Measurements from ENCODE around the gene IL3.

The IL3 gene

GRCh38 chr5:132057498-132058255 is 2.8 kb upstream of the IL3 start:
- FAIRE-seq = no peak

DNA sequence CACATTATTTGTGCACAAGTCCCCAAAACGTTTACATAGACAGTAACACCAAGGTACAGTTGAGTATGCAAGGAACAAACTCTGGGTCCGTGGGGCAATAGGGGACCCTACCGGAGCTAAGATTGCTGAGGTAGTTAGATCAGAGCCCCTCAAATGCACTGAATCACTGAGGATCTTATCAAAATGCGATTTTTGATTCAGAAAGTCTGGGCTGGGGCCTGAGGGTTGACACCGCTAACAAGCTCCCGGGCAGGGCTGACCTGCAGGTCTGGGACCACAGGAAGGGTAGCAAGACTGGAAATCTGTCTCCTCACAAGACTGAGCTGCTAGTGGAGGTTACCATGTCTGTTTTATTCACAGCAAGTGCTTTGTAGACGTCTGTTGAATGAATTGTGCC is 1.8 kb upstream of the IL3 start:
- FAIRE-seq = no peak

DNA sequence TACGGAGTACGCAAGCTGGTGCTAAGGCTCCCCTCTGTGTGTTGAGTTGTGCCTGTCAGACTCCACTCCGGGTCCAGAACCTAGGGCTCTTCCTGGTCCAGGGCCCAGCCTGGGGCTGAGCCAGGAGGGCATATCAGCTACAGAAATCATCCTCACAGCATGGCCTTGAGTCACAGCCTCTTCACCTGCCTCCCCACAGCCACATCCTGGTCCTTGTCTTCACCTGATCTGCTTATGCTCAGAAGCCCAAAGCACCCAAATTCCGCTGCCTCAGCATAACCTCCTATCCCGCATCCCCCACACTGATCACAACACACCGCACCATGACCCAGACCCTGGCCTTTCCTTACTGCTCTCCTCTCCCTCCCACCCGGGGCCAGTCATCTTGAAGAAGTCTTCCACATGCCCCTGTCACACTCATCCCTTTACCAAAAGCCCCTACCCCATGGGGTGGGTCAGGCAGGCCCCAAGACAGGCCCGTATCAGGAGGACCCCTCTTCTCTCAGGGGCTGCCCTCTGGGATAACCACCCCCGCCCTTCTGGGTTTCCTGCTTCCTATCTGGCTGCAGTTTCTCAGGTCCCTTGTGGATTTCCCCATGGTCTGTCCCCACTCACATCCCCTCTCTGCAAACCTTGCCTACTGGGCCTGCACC is 1.3 kb upstream of the IL3 start:
- FAIRE-seq = no peak

- FAIRE-seq = no peak
These were observed 557 bp upstream of the IL3 start for GRCh38 chr5:132059696-132060500.

DNA sequence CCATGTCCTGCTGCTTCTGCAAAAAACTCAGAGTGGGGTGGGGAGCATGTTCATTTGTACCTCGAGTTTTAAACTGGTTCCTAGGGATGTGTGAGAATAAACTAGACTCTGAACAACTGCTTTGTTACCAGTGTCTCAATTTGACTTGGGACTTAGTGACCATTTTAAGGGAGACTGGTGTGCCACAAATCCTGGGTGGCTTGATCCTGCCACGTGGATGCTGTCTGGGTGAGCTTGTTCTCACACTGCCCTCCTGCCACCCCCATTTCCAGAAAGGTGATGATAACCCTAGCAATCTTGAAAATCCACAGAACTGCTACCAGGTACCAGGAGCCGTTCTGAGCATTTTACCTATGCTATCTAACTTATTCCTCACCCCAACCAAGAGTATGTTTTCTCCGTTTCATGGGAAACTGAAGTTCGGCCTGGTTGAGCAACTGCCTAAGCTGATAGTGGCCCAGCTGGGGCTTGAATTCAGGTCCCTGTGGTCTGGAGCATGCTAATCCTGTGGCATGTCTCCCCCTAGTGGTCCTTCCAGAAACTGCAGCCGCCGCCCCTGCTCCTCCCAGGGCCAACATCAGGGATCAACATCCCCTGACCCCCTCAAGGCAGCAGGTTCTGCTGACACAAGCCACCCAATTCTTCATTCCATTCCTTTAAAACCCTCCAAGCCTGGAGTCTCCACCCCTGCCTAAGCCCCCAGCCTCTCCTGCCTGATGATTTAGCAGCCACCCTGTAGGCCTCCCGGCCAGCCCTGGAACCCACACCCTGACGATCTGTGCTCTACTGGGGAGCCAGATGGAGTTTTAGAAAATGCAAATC is 2.8 kb downstream of the IL3 start:
- FAIRE-seq = no peak

DNA sequence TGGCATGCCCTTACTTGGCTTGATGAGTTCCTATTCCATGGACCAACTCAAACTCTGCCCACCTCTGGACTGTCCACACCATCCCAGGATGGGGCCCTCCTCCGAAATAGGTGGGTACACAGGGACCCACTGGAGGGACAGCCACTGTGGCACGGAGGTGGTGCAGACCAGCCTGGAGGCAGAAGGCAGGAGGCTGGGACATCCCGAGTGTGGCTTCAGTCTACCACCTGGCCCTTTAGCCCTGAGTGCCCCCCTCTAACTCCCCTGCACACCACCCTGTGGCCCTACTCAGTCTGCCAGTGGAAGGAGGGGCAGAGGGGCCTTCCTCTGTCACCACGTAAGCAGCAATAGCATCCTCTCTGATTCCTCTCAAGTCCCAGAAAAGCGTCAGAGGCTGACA is 3.7 kb downstream of the IL3 start:
- FAIRE-seq = no peak

DNA sequence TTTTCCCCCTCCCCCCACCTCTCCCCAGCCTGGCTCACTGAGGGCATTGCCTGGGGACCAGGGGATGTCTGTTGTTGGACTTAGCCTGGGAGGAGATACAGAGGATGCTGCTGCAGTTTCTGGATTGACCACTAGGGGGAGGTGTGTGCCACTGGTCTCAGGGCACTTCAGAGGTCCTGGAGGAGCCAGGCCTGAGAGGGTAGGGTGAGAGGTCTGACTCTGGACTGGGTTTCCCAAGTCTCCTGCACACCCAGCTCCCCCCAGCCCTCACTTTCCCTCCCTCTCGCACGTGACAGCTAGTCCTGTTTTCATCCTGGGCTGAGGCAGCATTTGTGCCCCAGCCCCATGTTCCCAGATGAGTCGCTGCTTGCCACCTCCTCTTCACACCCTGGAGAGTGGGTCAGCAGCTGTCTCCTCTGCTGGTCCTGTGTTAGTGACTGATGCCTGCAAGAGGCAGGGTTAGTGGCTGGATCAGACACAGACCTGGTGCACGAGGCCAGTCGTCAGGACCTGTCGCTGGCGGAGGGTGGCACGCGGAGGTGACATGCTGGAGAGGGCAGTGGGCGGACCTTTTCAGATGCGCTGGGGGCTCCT is 4.4 kb downstream of the IL3 start:
- no peak for FAIRE-seq

GRCh38 chr5:132065351-132065937 is 5.0 kb downstream of the IL3 start:
- no peak for FAIRE-seq

DNA sequence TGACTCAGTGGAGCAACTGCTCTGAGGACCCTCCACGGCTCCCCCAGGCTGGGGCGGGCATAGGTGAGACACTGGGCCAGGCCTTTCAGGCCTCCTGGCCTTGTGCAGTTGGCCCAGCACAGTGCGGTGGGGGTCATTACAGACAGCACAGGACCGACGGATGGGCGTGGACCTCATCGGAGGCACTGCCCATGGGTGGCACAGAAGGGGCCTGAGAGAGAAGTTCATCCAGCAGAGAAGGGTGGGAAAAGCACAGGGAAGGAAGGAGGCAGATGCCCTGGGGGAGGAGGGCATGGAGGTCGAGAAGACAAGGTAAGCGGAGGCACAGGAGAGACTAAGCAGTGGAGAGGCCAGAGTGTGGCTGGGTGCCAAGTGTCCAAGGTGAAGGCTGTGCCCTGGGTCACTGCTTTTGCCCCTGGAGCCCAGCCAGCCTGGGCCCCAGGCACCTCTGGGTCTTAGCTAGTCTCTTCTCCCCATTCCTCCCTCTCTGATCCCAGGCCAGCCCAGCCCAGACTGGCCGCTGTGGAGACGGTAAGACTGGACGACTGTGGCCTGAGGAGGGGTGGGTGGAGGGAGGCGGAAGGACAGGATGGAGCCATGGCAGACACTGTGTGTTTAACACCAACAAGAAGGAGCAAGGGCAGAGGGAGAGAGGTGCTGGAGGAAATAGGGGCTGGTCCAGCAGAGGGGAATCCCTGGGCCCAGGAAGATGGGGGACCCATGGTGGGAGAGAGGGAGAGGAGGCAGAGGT is 5.7 kb downstream of the IL3 start:
- no peak for FAIRE-seq

DNA sequence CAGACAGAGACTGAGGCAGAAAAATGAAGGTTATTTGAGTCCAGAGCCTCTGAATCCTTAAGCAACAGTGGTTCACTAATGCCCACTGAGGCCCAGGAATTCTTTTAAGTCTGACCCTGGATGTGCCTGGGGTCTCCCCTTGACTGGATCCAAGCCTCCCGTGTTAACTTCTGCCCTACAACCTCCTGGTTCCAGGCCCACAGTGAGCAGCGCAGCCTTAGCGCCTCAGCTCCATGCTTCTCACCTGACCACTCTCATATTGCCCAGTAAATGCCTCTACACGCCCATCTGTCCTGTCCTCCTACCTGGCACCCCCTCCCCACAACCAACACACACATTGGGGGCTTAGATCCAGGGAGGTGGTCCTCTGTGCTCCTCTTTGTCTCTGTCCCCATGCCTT is 6.4 kb downstream of the IL3 start:
- FAIRE-seq = no peak

DNA sequence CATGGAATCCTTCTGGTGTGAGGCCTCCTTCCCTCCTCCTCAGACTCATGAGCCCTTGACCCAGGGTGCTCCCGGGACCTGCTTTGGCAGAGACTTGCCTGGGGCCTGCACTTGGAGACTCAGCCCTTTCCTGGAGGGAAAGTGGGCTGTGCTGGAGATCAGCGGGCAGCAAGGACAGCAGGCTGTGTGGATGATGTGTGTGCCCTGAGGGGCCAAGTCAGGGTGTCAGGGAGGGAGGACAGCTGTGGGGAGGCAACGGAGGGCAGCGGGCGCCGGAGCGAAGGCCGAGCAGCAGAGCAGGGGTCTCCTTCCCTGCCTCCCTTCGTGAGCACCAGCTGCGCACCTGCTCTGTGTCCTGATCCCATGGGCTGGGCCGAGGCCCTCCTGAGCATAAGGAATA is 7.0 kb downstream of the IL3 start:
- no peak for FAIRE-seq

DNA sequence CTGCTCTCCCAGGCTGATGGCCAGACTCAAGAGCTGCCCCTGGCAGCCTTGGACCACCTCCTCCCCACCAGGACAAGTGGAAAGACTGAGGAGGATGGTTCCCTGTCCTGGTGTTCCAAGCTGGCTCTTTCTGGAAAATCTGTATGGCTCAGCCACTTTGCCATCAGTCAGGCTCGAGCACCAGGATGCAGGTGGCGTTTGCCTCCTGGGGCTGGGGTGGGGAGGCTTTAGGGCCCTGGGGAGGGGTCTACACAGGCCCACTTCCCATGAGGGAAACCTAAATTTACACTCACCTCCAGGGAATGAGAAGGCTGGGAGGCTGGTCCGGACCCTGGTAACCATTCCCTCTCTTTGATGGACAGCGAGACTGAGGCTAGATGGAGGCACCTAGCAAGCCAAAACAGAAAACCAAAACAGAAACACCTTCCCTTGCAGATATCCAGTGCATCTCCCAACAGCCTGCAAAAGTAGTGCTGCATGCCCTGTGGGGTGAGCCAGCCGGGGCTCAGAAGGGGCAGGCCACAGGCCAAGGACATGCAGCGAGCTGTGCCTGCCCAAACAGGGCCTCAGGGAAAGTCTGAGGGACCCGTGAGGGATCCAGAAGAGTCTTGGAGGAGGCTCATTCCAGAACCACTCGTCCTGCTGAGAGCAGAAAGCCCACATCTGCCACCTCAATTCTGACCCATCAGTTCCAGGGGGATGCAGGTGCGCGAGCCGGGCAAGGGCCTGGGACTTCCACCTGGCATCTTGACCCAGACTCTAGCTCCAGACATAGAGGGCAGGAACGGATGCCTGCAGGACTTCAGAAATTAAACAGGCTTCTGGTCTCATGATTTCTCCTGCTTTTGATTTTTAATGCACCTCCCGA is 7.7 kb downstream of the IL3 start:
- FAIRE-seq = no peak

GRCh38 chr5:132069561-132069960 is 9.1 kb downstream of the IL3 start:
- FAIRE-seq = no peak

DNA sequence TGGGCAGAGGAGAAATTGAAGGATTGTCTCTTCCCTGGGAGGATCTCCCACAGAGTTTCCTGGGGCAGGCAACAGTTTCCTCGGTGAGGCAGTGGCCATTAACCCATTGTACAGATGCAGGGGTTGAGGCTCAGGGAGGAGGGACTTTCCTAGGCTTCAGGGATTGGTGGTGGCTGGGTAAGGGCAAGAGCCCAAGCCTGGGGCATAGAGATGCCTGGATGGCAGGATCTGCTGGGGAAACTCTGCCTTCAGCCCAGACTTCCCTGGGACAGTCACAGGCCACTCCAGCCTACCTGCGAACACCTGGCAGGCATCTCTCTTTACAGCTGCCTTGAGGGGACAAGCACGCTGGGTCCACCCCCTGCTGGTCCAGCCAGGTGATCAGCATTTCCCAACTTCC is 9.5 kb downstream of the IL3 start:
- no peak for FAIRE-seq

- FAIRE-seq = no peak
These were observed 10.2 kb downstream of the IL3 start for GRCh38 chr5:132070460-132071337.

- no peak for FAIRE-seq
These were observed 10.9 kb downstream of the IL3 start for GRCh38 chr5:132071338-132071707.

DNA sequence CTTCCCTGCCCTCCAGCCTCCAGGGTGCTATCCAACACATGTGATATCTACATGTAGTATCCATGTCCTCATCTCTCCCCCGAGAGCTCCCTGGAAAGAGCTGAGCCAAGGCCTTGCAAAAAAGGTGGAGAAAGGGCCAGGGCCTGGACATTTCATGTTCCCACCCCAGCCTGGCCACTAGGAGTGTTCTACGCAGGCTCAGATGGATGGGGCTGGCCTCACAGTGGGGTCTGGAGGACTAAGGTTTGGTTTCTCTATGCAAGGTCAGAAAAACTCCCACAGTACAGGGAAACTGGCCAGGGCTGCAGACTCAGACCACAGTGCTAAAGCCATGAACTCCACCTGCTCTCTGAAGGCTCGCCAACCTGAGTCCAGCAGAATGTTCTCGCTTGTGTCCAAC is 11.6 kb downstream of the IL3 start:
- FAIRE-seq = no peak

DNA sequence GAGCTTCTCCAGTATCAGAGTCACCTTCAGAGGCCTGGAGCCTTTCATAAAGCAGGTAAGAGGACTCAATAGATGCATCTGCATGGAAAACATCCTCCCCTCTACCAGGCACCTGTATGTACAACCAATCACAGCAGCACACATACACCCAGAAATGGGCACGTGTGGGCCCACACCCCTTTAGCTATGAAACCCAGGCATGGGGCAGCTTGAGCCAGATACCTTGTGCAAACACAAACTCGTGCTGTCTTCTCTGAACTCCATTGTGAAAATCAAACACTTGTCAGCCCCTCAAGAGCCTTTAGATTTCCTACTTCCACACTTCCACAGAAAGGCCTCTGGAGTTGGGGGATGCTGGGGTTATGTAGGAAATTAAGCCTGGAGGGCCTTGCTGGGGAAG is 12.1 kb downstream of the IL3 start:
- FAIRE-seq = no peak
